ENCODE results near the gene ICAM2.
"Not testable (repeated sequence)": the region's sequence is repeated elsewhere in the genome, so short reads cannot be mapped to it uniquely, and the experiment has no call there.

The ICAM2 gene

GRCh38 chr17:64042700-64043485, 22.5 kb upstream of the ICAM2 start:
- DNase-seq (ENCODE audit: low read depth): no peak

- DNase-seq (ENCODE audit: low read depth): no peak
Observed at GRCh38 chr17:64041912-64042311, 21.5 kb upstream of the ICAM2 start.

GRCh38 chr17:64040206-64040605, 19.8 kb upstream of the ICAM2 start:
- DNase-seq (ENCODE audit: low read depth): no peak

GRCh38 chr17:64039106-64039400, 18.6 kb upstream of the ICAM2 start:
- no peak for DNase-seq (ENCODE audit: low read depth)

- no peak for DNase-seq (ENCODE audit: low read depth)
Observed at GRCh38 chr17:64038331-64039105, 18.1 kb upstream of the ICAM2 start.

- no peak for DNase-seq (ENCODE audit: low read depth)
Observed at GRCh38 chr17:64037802-64038201, 17.4 kb upstream of the ICAM2 start.

GRCh38 chr17:64037180-64037579, 16.7 kb upstream of the ICAM2 start:
- no peak for DNase-seq (ENCODE audit: low read depth)

- DNase-seq (ENCODE audit: low read depth): no peak
Observed at GRCh38 chr17:64036198-64036922, 15.9 kb upstream of the ICAM2 start.

GRCh38 chr17:64032081-64032480, 11.6 kb upstream of the ICAM2 start:
- DNase-seq (ENCODE audit: low read depth): no peak

- peak; percentile 64 for DNase-seq (ENCODE audit: low read depth)
Observed at GRCh38 chr17:64028874-64029464, 8.5 kb upstream of the ICAM2 start.

GRCh38 chr17:64025732-64026294, 5.4 kb upstream of the ICAM2 start:
- DNase-seq (ENCODE audit: low read depth): peak; percentile 79

GRCh38 chr17:64024781-64025731, 4.6 kb upstream of the ICAM2 start:
- no peak for DNase-seq (ENCODE audit: low read depth)

- no peak for DNase-seq (ENCODE audit: low read depth)
Observed at GRCh38 chr17:64024215-64024654, 3.8 kb upstream of the ICAM2 start.

GRCh38 chr17:64022611-64023063, 2.2 kb upstream of the ICAM2 start:
- no peak for DNase-seq (ENCODE audit: low read depth)

- not testable (repeated sequence) for DNase-seq (ENCODE audit: low read depth)
Observed at GRCh38 chr17:64019551-64019961, 877 bp downstream of the ICAM2 start.

- no peak for DNase-seq (ENCODE audit: low read depth)
Observed at GRCh38 chr17:64017381-64017980, 3.0 kb downstream of the ICAM2 start.

- no peak for DNase-seq (ENCODE audit: low read depth)
Observed at GRCh38 chr17:64016974-64017373, 3.5 kb downstream of the ICAM2 start.

GRCh38 chr17:64016231-64016784, 4.1 kb downstream of the ICAM2 start:
- DNase-seq (ENCODE audit: low read depth): no peak

- no peak for DNase-seq (ENCODE audit: low read depth)
Observed at GRCh38 chr17:64015447-64015846, 5.0 kb downstream of the ICAM2 start.
